PC-9 (cell line): ENCODE measurements around the gene MAGIX. TPM values are rescaled to one million over a fixed set of nuclear protein-coding genes. Genes with fewer than 3 reads are reported as not detected.
A peak's percentile ranks its signal among the peaks of the same experiment; 100 is the strongest.

Experiments
- BruUV-seq: library from RNA; stranded (reverse); fragments of 400-500 nt; replicated peaks from 2 replicates; lab custom pipeline; 2021; lab: Mats Ljungman, UMichigan
- CTCF ChIA-PET: fragments of 300-600 bp; sonication (Branson Sonifier 250); formaldehyde crosslinking; loops from one replicate; lab custom pipeline; 2022; ENCODE audit warnings: antibody characterized with exemption; lab: Charles Lee
- POLR2A ChIA-PET: fragments of 300-600 bp; sonication (Branson Sonifier 250); formaldehyde crosslinking; loops from one replicate; lab custom pipeline; 2022; ENCODE audit warnings: antibody characterized with exemption; ENCODE audit not compliant: unreplicated experiment; lab: Charles Lee
- DNase-seq, 2 experiments: peaks; one replicate each; pipeline versions ENCODE4 v3.0.0 to v3.0.0-alpha.2; 2015 to 2022; ENCODE audit warnings: mixed read lengths in 1 of 2
- H2AFZ ChIP-seq: fragments of 200-600 bp; sonication (generic); 2 replicates; pipeline ENCODE4 v1.8.1; 2017; ENCODE audit warnings: antibody characterized with exemption
- H3F3A ChIP-seq: fragments of 200-600 bp; sonication (generic); 2 replicates; pipeline ENCODE4 v1.8.1; 2017; ENCODE audit warnings: antibody characterized with exemption, mild to moderate bottlenecking, low read depth; ENCODE audit not compliant: insufficient read depth
- H3K27ac ChIP-seq: fragments of 200-600 bp; sonication (generic); 2 replicates; pipeline ENCODE4 v1.6.1; 2016; ENCODE audit warnings: mixed run types
- H3K27me3 ChIP-seq: fragments of 200-600 bp; sonication (generic); 2 replicates; pipeline ENCODE4 v1.6.1; 2016; ENCODE audit warnings: low read depth, mixed run types; ENCODE audit not compliant: insufficient read depth
- H3K36me3 ChIP-seq: fragments of 200-600 bp; sonication (generic); 2 replicates; pipeline ENCODE4 v1.6.1; 2016; ENCODE audit warnings: low read depth, mixed run types
- H3K4me1 ChIP-seq: fragments of 200-600 bp; sonication (generic); replicated peaks from 2 replicates; pipeline ENCODE4 v1.6.1; 2016; ENCODE audit warnings: mixed run types; ENCODE audit not compliant: insufficient read depth
- H3K4me2 ChIP-seq: fragments of 200-600 bp; sonication (generic); 2 replicates; pipeline ENCODE4 v1.6.1; 2017; ENCODE audit warnings: mixed run types
- H3K4me3 ChIP-seq: fragments of 200-600 bp; sonication (generic); 2 replicates; pipeline ENCODE4 v1.6.1; 2016; ENCODE audit warnings: mixed run types
- H3K79me2 ChIP-seq: fragments of 200-600 bp; sonication (generic); 2 replicates; pipeline ENCODE4 v1.6.1; 2017; ENCODE audit warnings: low read depth, mixed run types
- H3K9me2 ChIP-seq: fragments of 200-600 bp; sonication (generic); 2 replicates; pipeline ENCODE4 v1.8.1; 2017; ENCODE audit warnings: mild to moderate bottlenecking; ENCODE audit not compliant: insufficient read depth
- H3K9me3 ChIP-seq: fragments of 200-600 bp; sonication (generic); 2 replicates; pipeline ENCODE4 v1.8.1; 2016; ENCODE audit warnings: low read depth; ENCODE audit not compliant: insufficient read depth
- H4K20me1 ChIP-seq: fragments of 200-600 bp; sonication (generic); 2 replicates; pipeline ENCODE4 v1.8.1; 2017; ENCODE audit not compliant: insufficient read depth
- EZH2 ChIP-seq: fragments of 200-600 bp; sonication (generic); IDR thresholded peaks from 2 replicates; pipeline ENCODE4 v1.8.0; 2017; ENCODE audit warnings: antibody characterized with exemption, low read depth
- intact Hi-C: fragments of 100-400 bp; cut with micrococcal nuclease; formaldehyde crosslinking; loops from one replicate; pipeline ENCODE4 v1.10.0; 2022; ENCODE audit not compliant: unreplicated experiment
- total RNA-seq: library from RNA; stranded (reverse); gene quantifications from 2 replicates; pipeline ENCODE4 v1.2.3, GENCODE V29; 2021
- TF ChIP-seq, protein P1 (sequence below): fragments of 200-600 bp; sonication (generic); conservative IDR thresholded peaks from 2 replicates; pipeline ENCODE4 v1.6.1; 2017; ENCODE audit warnings: mixed run types, antibody characterized with exemption, mild to moderate bottlenecking, moderate library complexity

The MAGIX gene
- total RNA-seq, 1 experiment from 2014 or later: 1.8 TPM

DNA sequence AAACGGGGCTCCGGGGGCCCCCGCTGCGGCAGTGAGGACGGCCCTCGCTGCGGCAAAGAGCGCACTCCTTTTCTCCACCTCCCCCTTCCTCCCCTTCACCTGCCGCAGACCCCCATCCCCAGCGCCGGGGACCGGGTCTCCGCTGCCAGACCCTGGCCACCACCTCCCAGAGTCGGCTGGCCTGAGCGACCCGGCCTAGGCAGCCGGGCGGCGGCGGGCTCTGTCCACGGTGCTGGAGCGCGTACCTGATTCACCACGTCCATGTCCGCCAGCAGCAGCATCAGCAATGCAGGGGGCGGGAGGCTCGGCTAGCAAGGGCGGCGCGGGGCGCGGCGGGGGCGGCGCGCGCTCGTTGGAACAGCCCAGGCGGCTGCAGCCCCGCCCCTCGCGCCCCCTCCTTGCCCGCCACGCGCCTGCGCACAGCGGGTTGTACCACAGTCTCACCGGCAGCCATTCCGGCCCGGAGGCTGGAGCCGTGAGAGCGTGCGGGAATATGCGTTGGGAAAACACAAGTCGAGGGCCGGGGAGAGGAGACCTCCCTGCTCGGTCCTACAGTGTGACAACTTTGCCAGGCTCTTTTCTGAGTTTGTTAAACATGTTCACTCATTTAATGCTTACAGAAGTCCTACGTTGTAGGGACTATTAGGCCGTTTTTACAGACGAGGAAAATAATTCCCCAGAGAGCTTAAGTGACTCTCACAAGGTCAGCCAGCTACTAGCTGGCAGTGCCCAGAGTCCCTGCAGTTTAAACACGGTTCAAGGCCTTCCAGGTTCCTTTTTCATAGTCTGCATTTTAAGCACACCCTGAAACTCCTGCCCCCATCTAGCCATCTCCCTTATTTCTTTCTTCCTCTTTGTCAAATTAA is 37.6 kb downstream of the MAGIX start, which contains the start of gene SYP:
Gene SYP (minus strand): TSS at position 288 of the 866 bp plus-strand sequence. CDS start 7 bp downstream, at position 281.
- H3F3A ChIP-seq: no peaks in the 10 kb centered on the region
- H3K4me1 ChIP-seq: no peaks in the 10 kb centered on the region
- CTCF ChIA-PET: no interaction called here
- no TSS peak for BruUV-seq
- no peaks in the 10 kb centered on the region for H3K9me2 ChIP-seq
- H3K9me3 ChIP-seq: no peaks in the 10 kb centered on the region
- no peaks in the 10 kb centered on the region for H3K27me3 ChIP-seq
- H2AFZ ChIP-seq: 0 out of 2 replicates have a peak within 1 kb of the TSS, but pooled peaks have one; percentile 67
- no peaks in the 10 kb centered on the region for H3K36me3 ChIP-seq
- DNase-seq: peak; percentile 44 to 76
- TF ChIP-seq, protein P1, sequence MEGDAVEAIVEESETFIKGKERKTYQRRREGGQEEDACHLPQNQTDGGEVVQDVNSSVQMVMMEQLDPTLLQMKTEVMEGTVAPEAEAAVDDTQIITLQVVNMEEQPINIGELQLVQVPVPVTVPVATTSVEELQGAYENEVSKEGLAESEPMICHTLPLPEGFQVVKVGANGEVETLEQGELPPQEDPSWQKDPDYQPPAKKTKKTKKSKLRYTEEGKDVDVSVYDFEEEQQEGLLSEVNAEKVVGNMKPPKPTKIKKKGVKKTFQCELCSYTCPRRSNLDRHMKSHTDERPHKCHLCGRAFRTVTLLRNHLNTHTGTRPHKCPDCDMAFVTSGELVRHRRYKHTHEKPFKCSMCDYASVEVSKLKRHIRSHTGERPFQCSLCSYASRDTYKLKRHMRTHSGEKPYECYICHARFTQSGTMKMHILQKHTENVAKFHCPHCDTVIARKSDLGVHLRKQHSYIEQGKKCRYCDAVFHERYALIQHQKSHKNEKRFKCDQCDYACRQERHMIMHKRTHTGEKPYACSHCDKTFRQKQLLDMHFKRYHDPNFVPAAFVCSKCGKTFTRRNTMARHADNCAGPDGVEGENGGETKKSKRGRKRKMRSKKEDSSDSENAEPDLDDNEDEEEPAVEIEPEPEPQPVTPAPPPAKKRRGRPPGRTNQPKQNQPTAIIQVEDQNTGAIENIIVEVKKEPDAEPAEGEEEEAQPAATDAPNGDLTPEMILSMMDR: no peak
- TF ChIP-seq EZH2: no peak
- H3K27ac ChIP-seq: no peak within 1 kb of the TSS
- intact Hi-C loops: no loop called here
- no peaks in the 10 kb centered on the region for H4K20me1 ChIP-seq
- H3K4me2 ChIP-seq: peak within 1 kb of the TSS; percentile 69
- POLR2A ChIA-PET: interaction anchor here (0.6 kb wide), 1 partner anchor 9 kb away, joined by 3 read pairs; no protein-coding TSS in a partner anchor
- H3K4me3 ChIP-seq: peak within 1 kb of the TSS; percentile 40; the same call in 1 of the 2 replicates
- no peaks in the 10 kb centered on the region for H3K79me2 ChIP-seq

DNA sequence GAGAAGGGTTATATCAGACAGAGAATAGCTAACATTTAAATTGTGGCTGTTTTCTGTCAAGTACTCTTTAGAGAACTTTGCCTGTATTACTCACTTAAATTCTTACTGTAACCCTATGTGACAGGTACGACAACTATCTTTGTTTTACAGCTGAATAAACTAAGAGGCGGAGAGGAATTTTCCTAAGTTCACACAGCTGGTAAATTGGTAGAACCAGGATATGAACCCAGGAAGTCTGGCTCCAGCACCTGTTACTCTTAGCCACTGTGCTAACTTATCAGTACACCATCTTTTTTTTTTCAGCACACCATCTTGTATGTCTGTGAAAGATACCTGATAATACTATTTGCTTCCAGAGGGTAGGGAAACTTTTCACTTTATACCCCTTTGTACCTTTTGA is 39.5 kb downstream of the MAGIX start:
- DNase-seq: no peak
- H3K4me1 ChIP-seq: no peaks in the 10 kb centered on the region
- intact Hi-C loops: no loop called here
- CTCF ChIA-PET: no interaction called here
- no peak overlapping the region for H3K27ac ChIP-seq
- no peak overlapping the region for H3K4me2 ChIP-seq
- no TSS peak for BruUV-seq
- H3K27me3 ChIP-seq: no peaks in the 10 kb centered on the region
- no peaks in the 10 kb centered on the region for H3K9me2 ChIP-seq
- no peak for TF ChIP-seq EZH2
- TF ChIP-seq, protein P1: no peak
- no peaks in the 10 kb centered on the region for H3K9me3 ChIP-seq
- H3K79me2 ChIP-seq: no peaks in the 10 kb centered on the region
- no peaks in the 10 kb centered on the region for H3F3A ChIP-seq
- POLR2A ChIA-PET: no interaction called here
- no peak overlapping the region for H2AFZ ChIP-seq
- no peak overlapping the region for H3K4me3 ChIP-seq
- H3K36me3 ChIP-seq: no peaks in the 10 kb centered on the region
- H4K20me1 ChIP-seq: no peaks in the 10 kb centered on the region

DNA sequence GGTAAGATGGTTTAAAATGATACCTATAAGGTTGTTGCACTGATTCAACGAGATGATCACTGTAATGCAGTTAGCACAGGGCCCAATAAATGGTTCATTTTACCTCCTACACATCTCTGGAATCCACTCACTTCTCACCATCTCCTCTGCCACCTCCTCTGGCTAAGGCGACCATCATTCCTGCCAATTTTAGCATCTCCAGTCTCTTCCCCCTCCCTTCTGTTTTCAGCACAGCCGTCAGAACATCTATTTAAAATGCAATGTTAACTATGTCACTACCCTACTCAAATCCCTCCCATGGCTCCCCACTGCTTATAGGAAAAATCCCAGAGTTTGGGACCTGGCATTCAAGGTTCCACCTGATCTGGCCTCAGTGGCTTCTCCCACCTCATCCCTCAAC is 41.0 kb downstream of the MAGIX start:
- Histone ChIP-seq H3F3A (no peaks in the 10 kb centered on the region), H3K27ac (no peak overlapping the region), H3K27me3 (no peaks in the 10 kb centered on the region), H3K4me3 (no peak overlapping the region), H3K79me2 (no peaks in the 10 kb centered on the region), H4K20me1 (no peaks in the 10 kb centered on the region), H3K4me2 (no peak overlapping the region), H2AFZ (no peak overlapping the region), H3K9me3 (no peaks in the 10 kb centered on the region), H3K4me1 (no peaks in the 10 kb centered on the region), H3K36me3 (no peaks in the 10 kb centered on the region), H3K9me2 (no peaks in the 10 kb centered on the region)
- no TSS peak for BruUV-seq
- TF ChIP-seq, protein P1: no peak
- no peak for TF ChIP-seq EZH2
- ChIA-PET CTCF (no interaction called here), POLR2A (no interaction called here)
- intact Hi-C loops: no loop called here
- no peak for DNase-seq
